ENCODE data around the gene MAPT. TPM values are rescaled to one million over a fixed set of nuclear protein-coding genes. Genes with fewer than 3 reads are reported as not detected.

MAPT gene
- total RNA-seq, 1 donor from 2014 or later = 1.1 TPM

DNA sequence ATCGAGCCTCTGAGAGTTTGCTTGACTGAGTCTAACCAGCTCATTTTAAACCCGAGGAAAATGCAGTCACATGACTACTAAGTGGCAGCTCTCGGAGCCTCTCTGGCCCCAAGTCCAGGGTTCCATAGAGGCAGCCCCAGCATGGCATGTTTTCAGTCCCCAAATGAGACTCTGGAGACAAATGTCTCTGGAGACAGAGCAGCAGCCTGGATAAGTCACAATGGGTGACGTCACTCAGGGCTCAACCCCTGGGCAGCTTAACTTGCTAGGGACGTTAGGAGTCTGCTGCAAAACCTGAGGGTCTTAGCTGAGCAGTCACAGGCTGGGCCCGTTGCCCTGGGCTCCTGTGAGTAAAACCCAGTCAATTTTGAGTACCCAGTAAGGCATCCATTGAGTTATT, 97.8 kb downstream of the MAPT start:
- H3K36me3 Mint-ChIP-seq (ENCODE audit: low read depth) = no peaks in the 10 kb centered on the region
- no peak for DNase-seq (ENCODE audit: low spot score)
- H3K4me3 Mint-ChIP-seq (ENCODE audit: low read depth) = no peak overlapping the region
- intact Hi-C loops (cut with micrococcal nuclease) = no loop called here
- H3K9me3 Mint-ChIP-seq = no peaks in the 10 kb centered on the region
- H3K4me1 Mint-ChIP-seq (ENCODE audit: low read depth) = no peaks in the 10 kb centered on the region
- no peak overlapping the region for H3K27ac Mint-ChIP-seq
- H3K27me3 Mint-ChIP-seq (ENCODE audit: low read depth) = no peaks in the 10 kb centered on the region

DNA sequence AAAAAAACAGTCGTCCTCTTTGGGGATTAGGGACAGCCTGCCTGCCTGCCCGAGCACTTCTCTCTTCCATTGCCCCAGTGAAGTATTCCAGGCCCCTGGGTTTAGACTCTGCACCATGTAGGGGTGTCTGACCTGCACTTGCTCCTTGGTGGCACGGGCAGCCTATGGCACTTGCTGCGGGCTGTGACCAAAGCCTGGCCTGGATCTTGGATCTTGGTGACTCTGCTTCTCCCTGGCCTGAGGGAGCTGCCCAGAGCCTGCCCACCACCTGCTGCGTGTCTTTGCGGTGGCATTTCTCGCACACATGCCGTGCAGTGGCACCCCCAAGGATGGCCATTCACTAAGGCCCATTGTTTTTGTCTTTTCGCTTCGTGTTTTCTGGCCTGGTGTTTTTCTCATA, 98.5 kb downstream of the MAPT start:
- Mint-ChIP-seq H3K4me1 (ENCODE audit: low read depth) (no peaks in the 10 kb centered on the region), H3K36me3 (ENCODE audit: low read depth) (no peaks in the 10 kb centered on the region), H3K27ac (no peak overlapping the region), H3K4me3 (ENCODE audit: low read depth) (no peak overlapping the region), H3K27me3 (ENCODE audit: low read depth) (no peaks in the 10 kb centered on the region), H3K9me3 (no peaks in the 10 kb centered on the region)
- intact Hi-C loops (cut with micrococcal nuclease) = no loop called here
- no peak for DNase-seq (ENCODE audit: low spot score)

DNA sequence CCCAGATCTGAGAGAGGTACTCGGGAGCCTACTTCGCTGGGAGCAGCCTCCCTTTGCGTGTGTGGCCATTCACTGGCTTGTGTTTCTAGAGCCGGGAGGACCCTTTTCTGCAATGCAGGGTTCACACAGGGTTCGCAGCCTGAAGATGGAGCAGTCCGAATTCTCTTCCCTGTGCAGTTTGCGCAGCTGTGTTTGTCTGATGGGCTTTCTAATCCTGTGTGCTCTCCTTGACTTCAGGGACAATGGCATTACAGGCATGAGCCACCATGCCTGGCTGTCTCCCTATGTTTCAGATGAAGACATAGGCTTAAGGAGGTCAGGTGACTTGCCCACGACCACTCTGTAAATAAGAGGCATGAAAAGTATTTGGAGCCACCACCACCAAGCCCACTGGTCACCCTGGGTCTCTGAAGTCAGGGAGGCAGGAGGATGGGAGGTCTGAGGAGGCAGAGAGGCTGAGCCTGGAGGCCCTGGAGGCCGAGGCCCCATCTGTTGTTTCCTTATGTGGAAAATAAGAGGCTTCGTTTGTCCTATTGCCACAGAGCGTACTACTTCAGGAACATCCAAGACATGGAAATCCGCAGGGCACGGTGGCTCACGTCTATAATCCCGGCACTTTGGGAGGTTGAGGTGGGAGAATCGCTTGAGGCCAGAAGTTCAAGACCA, 99.7 kb downstream of the MAPT start:
- H3K27me3 Mint-ChIP-seq (ENCODE audit: low read depth) = no peaks in the 10 kb centered on the region
- H3K27ac Mint-ChIP-seq = no peak overlapping the region
- H3K36me3 Mint-ChIP-seq (ENCODE audit: low read depth) = no peaks in the 10 kb centered on the region
- no peak for DNase-seq (ENCODE audit: low spot score)
- intact Hi-C loops (cut with micrococcal nuclease) = no loop called here
- H3K4me1 Mint-ChIP-seq (ENCODE audit: low read depth) = no peaks in the 10 kb centered on the region
- no peak overlapping the region for H3K4me3 Mint-ChIP-seq (ENCODE audit: low read depth)
- no peaks in the 10 kb centered on the region for H3K9me3 Mint-ChIP-seq

DNA sequence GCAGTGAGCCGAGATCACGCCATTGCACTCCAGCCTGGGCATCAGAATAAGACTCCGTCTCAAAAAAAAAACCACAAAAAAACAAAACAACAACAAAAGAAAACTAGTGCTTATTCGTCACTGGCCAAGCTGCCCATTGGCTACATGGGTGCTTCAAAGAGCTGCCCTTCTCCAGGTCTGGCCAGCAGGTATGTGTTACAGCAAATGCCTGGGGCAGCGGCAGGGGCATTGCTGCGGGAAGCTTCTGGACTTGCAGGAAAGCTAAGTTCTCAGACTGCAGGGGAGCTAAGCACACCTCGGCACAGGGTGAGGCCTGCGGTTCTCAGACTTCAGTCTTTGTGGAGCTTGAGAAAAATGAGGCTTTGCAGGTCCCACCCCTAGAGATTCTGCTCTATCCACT, 100.6 kb downstream of the MAPT start:
- Mint-ChIP-seq H3K27me3 (ENCODE audit: low read depth) (no peaks in the 10 kb centered on the region), H3K9me3 (no peaks in the 10 kb centered on the region), H3K27ac (no peak overlapping the region), H3K4me3 (ENCODE audit: low read depth) (no peak overlapping the region), H3K36me3 (ENCODE audit: low read depth) (no peaks in the 10 kb centered on the region), H3K4me1 (ENCODE audit: low read depth) (no peaks in the 10 kb centered on the region)
- DNase-seq (ENCODE audit: low spot score) = no peak
- intact Hi-C loops (cut with micrococcal nuclease) = no loop called here

- no peak for DNase-seq (ENCODE audit: low spot score)
- Mint-ChIP-seq H3K4me1 (ENCODE audit: low read depth) (no peaks in the 10 kb centered on the region), H3K27ac (no peak overlapping the region), H3K27me3 (ENCODE audit: low read depth) (no peaks in the 10 kb centered on the region), H3K36me3 (ENCODE audit: low read depth) (no peaks in the 10 kb centered on the region), H3K9me3 (no peaks in the 10 kb centered on the region), H3K4me3 (ENCODE audit: low read depth) (no peak overlapping the region)
- intact Hi-C loops (cut with micrococcal nuclease) = no loop called here
Observed at GRCh38 chr17:45995627-45996270, 101.4 kb downstream of the MAPT start.

GRCh38 chr17:45996282-45996937, 102.1 kb downstream of the MAPT start:
- no peaks in the 10 kb centered on the region for H3K36me3 Mint-ChIP-seq (ENCODE audit: low read depth)
- H3K27me3 Mint-ChIP-seq (ENCODE audit: low read depth) = no peaks in the 10 kb centered on the region
- no peak overlapping the region for H3K27ac Mint-ChIP-seq
- H3K4me1 Mint-ChIP-seq (ENCODE audit: low read depth) = no peaks in the 10 kb centered on the region
- no peak for DNase-seq (ENCODE audit: low spot score)
- H3K4me3 Mint-ChIP-seq (ENCODE audit: low read depth) = no peak overlapping the region
- H3K9me3 Mint-ChIP-seq = no peaks in the 10 kb centered on the region
- intact Hi-C loops (cut with micrococcal nuclease) = no loop called here

- Mint-ChIP-seq H3K27me3 (ENCODE audit: low read depth) (no peaks in the 10 kb centered on the region), H3K36me3 (ENCODE audit: low read depth) (no peaks in the 10 kb centered on the region), H3K4me1 (ENCODE audit: low read depth) (no peaks in the 10 kb centered on the region), H3K27ac (no peak overlapping the region), H3K4me3 (ENCODE audit: low read depth) (no peak overlapping the region), H3K9me3 (no peaks in the 10 kb centered on the region)
- no peak for DNase-seq (ENCODE audit: low spot score)
- intact Hi-C loops (cut with micrococcal nuclease) = no loop called here
Observed at GRCh38 chr17:45997166-45997565, 102.8 kb downstream of the MAPT start.

GRCh38 chr17:45997624-45998023, 103.3 kb downstream of the MAPT start:
- no peak overlapping the region for H3K27ac Mint-ChIP-seq
- intact Hi-C loops (cut with micrococcal nuclease) = no loop called here

GRCh38 chr17:45998987-45999899, 104.9 kb downstream of the MAPT start, which contains the start of gene STH:
TSS of gene STH (plus strand) at chr17:45999250. CDS start at chr17:45999280, 30 bp downstream.
- H3K4me1 Mint-ChIP-seq (ENCODE audit: low read depth) = no peaks in the 10 kb centered on the region
- no peaks in the 10 kb centered on the region for H3K36me3 Mint-ChIP-seq (ENCODE audit: low read depth)
- intact Hi-C loops (cut with micrococcal nuclease) = no loop called here
- no peak within 1 kb of the TSS for H3K27ac Mint-ChIP-seq
- H3K9me3 Mint-ChIP-seq = no peaks in the 10 kb centered on the region
- DNase-seq (ENCODE audit: low spot score) = no peak
- no peaks in the 10 kb centered on the region for H3K27me3 Mint-ChIP-seq (ENCODE audit: low read depth)
- no peak within 1 kb of the TSS for H3K4me3 Mint-ChIP-seq (ENCODE audit: low read depth)

More at GRCh38 chr17:45997624-45998023, 103.3 kb downstream of the MAPT start:
- Mint-ChIP-seq H3K4me3 (ENCODE audit: low read depth) (no peak overlapping the region), H3K4me1 (ENCODE audit: low read depth) (no peaks in the 10 kb centered on the region), H3K36me3 (ENCODE audit: low read depth) (no peaks in the 10 kb centered on the region), H3K9me3 (no peaks in the 10 kb centered on the region), H3K27me3 (ENCODE audit: low read depth) (no peaks in the 10 kb centered on the region)
- no peak for DNase-seq (ENCODE audit: low spot score)

- no peak for DNase-seq (ENCODE audit: low spot score)
- Mint-ChIP-seq H3K9me3 (no peaks in the 10 kb centered on the region), H3K27me3 (ENCODE audit: low read depth) (no peaks in the 10 kb centered on the region), H3K36me3 (ENCODE audit: low read depth) (no peaks in the 10 kb centered on the region), H3K4me1 (ENCODE audit: low read depth) (no peaks in the 10 kb centered on the region), H3K27ac (no peak overlapping the region), H3K4me3 (ENCODE audit: low read depth) (no peak overlapping the region)
- intact Hi-C loops (cut with micrococcal nuclease) = loop anchor here (5.0 kb wide), 1 partner anchor 212 kb away; no protein-coding TSS in a partner anchor
Observed at GRCh38 chr17:45999900-46000290, 105.5 kb downstream of the MAPT start.

DNA sequence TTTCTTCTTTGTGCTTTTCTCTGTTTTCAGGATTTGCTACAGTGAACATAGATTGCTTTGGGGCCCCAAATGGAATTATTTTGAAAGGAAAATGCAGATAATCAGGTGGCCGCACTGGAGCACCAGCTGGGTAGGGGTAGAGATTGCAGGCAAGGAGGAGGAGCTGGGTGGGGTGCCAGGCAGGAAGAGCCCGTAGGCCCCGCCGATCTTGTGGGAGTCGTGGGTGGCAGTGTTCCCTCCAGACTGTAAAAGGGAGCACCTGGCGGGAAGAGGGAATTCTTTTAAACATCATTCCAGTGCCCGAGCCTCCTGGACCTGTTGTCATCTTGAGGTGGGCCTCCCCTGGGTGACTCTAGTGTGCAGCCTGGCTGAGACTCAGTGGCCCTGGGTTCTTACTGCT, 105.9 kb downstream of the MAPT start:
- Mint-ChIP-seq H3K27me3 (ENCODE audit: low read depth) (no peaks in the 10 kb centered on the region), H3K36me3 (ENCODE audit: low read depth) (no peaks in the 10 kb centered on the region), H3K4me3 (ENCODE audit: low read depth) (no peak overlapping the region), H3K4me1 (ENCODE audit: low read depth) (no peaks in the 10 kb centered on the region), H3K9me3 (no peaks in the 10 kb centered on the region), H3K27ac (no peak overlapping the region)
- no peak for DNase-seq (ENCODE audit: low spot score)
- intact Hi-C loops (cut with micrococcal nuclease) = loop anchor here (5.0 kb wide), 1 partner anchor 212 kb away; no protein-coding TSS in a partner anchor

DNA sequence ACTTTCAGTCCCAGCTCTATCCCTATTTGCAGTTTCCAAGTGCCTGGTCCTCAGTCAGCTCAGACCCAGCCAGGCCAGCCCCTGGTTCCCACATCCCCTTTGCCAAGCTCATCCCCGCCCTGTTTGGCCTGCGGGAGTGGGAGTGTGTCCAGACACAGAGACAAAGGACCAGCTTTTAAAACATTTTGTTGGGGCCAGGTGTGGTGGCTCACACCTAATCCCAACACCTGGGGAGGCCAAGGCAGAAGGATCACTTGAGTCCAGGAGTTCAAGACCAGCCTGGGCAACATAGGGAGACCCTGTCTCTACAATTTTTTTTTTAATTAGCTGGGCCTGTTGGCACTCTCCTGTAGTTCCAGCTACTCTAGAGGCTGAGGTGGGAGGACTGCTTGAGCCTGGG, 106.4 kb downstream of the MAPT start:
- Mint-ChIP-seq H3K36me3 (ENCODE audit: low read depth) (no peaks in the 10 kb centered on the region), H3K27ac (no peak overlapping the region), H3K9me3 (no peaks in the 10 kb centered on the region), H3K27me3 (ENCODE audit: low read depth) (no peaks in the 10 kb centered on the region), H3K4me1 (ENCODE audit: low read depth) (no peaks in the 10 kb centered on the region), H3K4me3 (ENCODE audit: low read depth) (no peak overlapping the region)
- intact Hi-C loops (cut with micrococcal nuclease) = loop anchor here (5.0 kb wide), 1 partner anchor 212 kb away; no protein-coding TSS in a partner anchor
- DNase-seq (ENCODE audit: low spot score) = no peak
